H9 (cell line): ENCODE measurements around the gene UTP14A. TPM values are rescaled to one million over a fixed set of nuclear protein-coding genes. Genes with fewer than 3 reads are reported as not detected.

Source experiments
- DNase-seq: peaks from one replicate; pipeline ENCODE4 v3.0.0-alpha.2; 2017
- H2AFZ ChIP-seq: one replicate; pipeline ENCODE4 v1.6.1; 2013; ENCODE audit warnings: mild to moderate bottlenecking, low read length, control low read depth, moderate library complexity
- H2AK5ac ChIP-seq: 2 replicates; pipeline ENCODE4 v1.6.1; 2013; ENCODE audit warnings: low read length, control low read depth, mixed read lengths; ENCODE audit not compliant: insufficient read length
- H2BK120ac ChIP-seq: one replicate; pipeline ENCODE4 v1.6.1; 2013; ENCODE audit warnings: low read depth, mild to moderate bottlenecking, low read length, control low read depth, inconsistent platforms; ENCODE audit not compliant: poor library complexity, severe bottlenecking
- H2BK12ac ChIP-seq: 2 replicates; pipeline ENCODE4 v1.6.1; 2013; ENCODE audit warnings: low read length, control low read depth, mixed read lengths, low read depth; ENCODE audit not compliant: insufficient read length
- H2BK15ac ChIP-seq: 2 replicates; pipeline ENCODE4 v1.6.1; 2013; ENCODE audit warnings: low read depth, low read length, control low read depth
- H2BK20ac ChIP-seq: one replicate; pipeline ENCODE4 v1.6.1; 2013; ENCODE audit warnings: low read depth, mild to moderate bottlenecking, low read length, control low read depth, inconsistent platforms; ENCODE audit not compliant: poor library complexity, severe bottlenecking
- H2BK5ac ChIP-seq: 2 replicates; pipeline ENCODE4 v1.6.1; 2013; ENCODE audit warnings: low read length, control low read depth, mixed read lengths; ENCODE audit not compliant: insufficient read length
- H3K14ac ChIP-seq: 2 replicates; pipeline ENCODE4 v1.6.1; 2013; ENCODE audit warnings: low read length, control low read depth; ENCODE audit not compliant: insufficient read depth
- H3K18ac ChIP-seq: 2 replicates; pipeline ENCODE4 v1.6.1; 2013; ENCODE audit warnings: low read depth, mild to moderate bottlenecking, mixed read lengths, low read length, control low read depth; ENCODE audit not compliant: insufficient read length
- H3K23ac ChIP-seq: 2 replicates; pipeline ENCODE4 v1.6.1; 2013; ENCODE audit warnings: low read length, control low read depth, mixed read lengths, low read depth; ENCODE audit not compliant: insufficient read length
- H3K23me2 ChIP-seq: 2 replicates; pipeline ENCODE4 v1.6.1; 2013; ENCODE audit warnings: low read depth, mild to moderate bottlenecking, mixed read lengths, low read length, control low read depth; ENCODE audit not compliant: insufficient read length, poor library complexity, severe bottlenecking
- H3K27ac ChIP-seq: 2 replicates; pipeline ENCODE4 v1.5.1; 2013; ENCODE audit warnings: low read length, control low read depth, mixed read lengths, low read depth; ENCODE audit not compliant: insufficient read length
- H3K27me3 ChIP-seq: 2 replicates; pipeline ENCODE4 v1.6.1; 2013; ENCODE audit warnings: low read length, control low read depth, inconsistent platforms; ENCODE audit not compliant: insufficient read depth
- H3K4ac ChIP-seq: 2 replicates; pipeline ENCODE4 v1.6.1; 2013; ENCODE audit warnings: low read depth, mild to moderate bottlenecking, control low read depth, inconsistent platforms, low read length, moderate library complexity
- H3K4me1 ChIP-seq: 2 replicates; pipeline ENCODE4 v1.6.1; 2013; ENCODE audit warnings: low read length, control low read depth, inconsistent platforms; ENCODE audit not compliant: insufficient read depth
- H3K4me2 ChIP-seq: 2 replicates; pipeline ENCODE4 v1.6.1; 2013; ENCODE audit warnings: low read length, control low read depth, mixed read lengths; ENCODE audit not compliant: insufficient read length, insufficient read depth
- H3K56ac ChIP-seq: 2 replicates; pipeline ENCODE4 v1.6.1; 2013; ENCODE audit warnings: low read depth, mild to moderate bottlenecking, mixed read lengths, low read length, control low read depth; ENCODE audit not compliant: insufficient read length
- H3K79me1 ChIP-seq: 2 replicates; pipeline ENCODE4 v1.6.1; 2013; ENCODE audit warnings: low read depth, mild to moderate bottlenecking, moderate library complexity, low read length, control low read depth, inconsistent platforms; ENCODE audit not compliant: insufficient read depth, poor library complexity, severe bottlenecking
- H3K79me2 ChIP-seq: 2 replicates; pipeline ENCODE4 v1.6.1; 2013; ENCODE audit warnings: low read length, control low read depth, inconsistent platforms; ENCODE audit not compliant: insufficient read depth
- H3K9ac ChIP-seq: 2 replicates; pipeline ENCODE4 v1.6.1; 2013; ENCODE audit warnings: low read length, control low read depth, mixed read lengths; ENCODE audit not compliant: insufficient read length; ENCODE audit errors: extremely low read depth
- H3K9me3 ChIP-seq: one replicate; pipeline ENCODE4 v1.6.1; 2013; ENCODE audit warnings: low read depth, low read length, inconsistent platforms; ENCODE audit not compliant: control insufficient read depth
- H3T11ph ChIP-seq: one replicate; pipeline ENCODE4 v1.6.1; 2013; ENCODE audit warnings: mild to moderate bottlenecking, low read length, control low read depth, inconsistent platforms
- H4K20me1 ChIP-seq: one replicate; pipeline ENCODE4 v1.6.1; 2013; ENCODE audit not compliant: control insufficient read depth, insufficient read length, insufficient read depth
- H4K5ac ChIP-seq: 2 replicates; pipeline ENCODE4 v1.6.1; 2013; ENCODE audit warnings: low read depth, mild to moderate bottlenecking, mixed read lengths, low read length, control low read depth; ENCODE audit not compliant: insufficient read length
- H4K8ac ChIP-seq: replicated peaks from 2 replicates; pipeline ENCODE4 v1.6.1; 2013; ENCODE audit warnings: low read length, control low read depth, mixed read lengths, low read depth; ENCODE audit not compliant: insufficient read length
- H4K91ac ChIP-seq: 2 replicates; pipeline ENCODE4 v1.6.1; 2013; ENCODE audit warnings: low read depth, mild to moderate bottlenecking, moderate library complexity, mixed read lengths, low read length, control low read depth; ENCODE audit not compliant: insufficient read length
- H3K27ac Mint-ChIP-seq, 3 experiments: 2 replicates in 2 of 3; 3 replicates in 1 of 3; pipeline ENCODE4 v1.8.0; 2020 to 2021; ENCODE audit warnings: mixed read lengths in 3 of 3, mild to moderate bottlenecking in 1 of 3, moderate library complexity in 1 of 3
- H3K27me3 Mint-ChIP-seq: 2 replicates; pipeline ENCODE4 v1.8.0; 2021; ENCODE audit warnings: low read depth, mild to moderate bottlenecking, moderate library complexity, mixed read lengths
- H3K36me3 Mint-ChIP-seq, 3 experiments: 2 replicates in 2 of 3; 3 replicates in 1 of 3; pipeline ENCODE4 v1.8.0; 2020 to 2021; ENCODE audit warnings: low read depth in 3 of 3, mixed read lengths in 3 of 3; ENCODE audit not compliant: insufficient read depth in 1 of 3
- H3K4me1 Mint-ChIP-seq, 2 experiments: 2 replicates each; pipeline ENCODE4 v1.8.0; 2020; ENCODE audit warnings: mixed read lengths in 2 of 2
- H3K4me3 Mint-ChIP-seq, 2 experiments: 2 replicates in 1 of 2; 3 replicates in 1 of 2; pipeline ENCODE4 v1.8.0; 2020 to 2021; ENCODE audit warnings: mild to moderate bottlenecking in 2 of 2, mixed read lengths in 2 of 2, moderate library complexity in 1 of 2
- H3K9me3 Mint-ChIP-seq, 2 experiments: 2 replicates in 1 of 2; 3 replicates in 1 of 2; pipeline ENCODE4 v1.8.0; 2020; ENCODE audit warnings: mild to moderate bottlenecking in 2 of 2, mixed read lengths in 2 of 2, moderate library complexity in 1 of 2
- CTCF ChIP-seq: fragments of 200-600 bp; sonication (generic); conservative IDR thresholded peaks from 3 replicates; pipeline ENCODE4 v1.8.0; 2021; ENCODE audit warnings: antibody characterized with exemption, mild to moderate bottlenecking
- WGBS: extraction: QIAGEN DNeasy Blood & Tissue Kit; methylation state at CpG from one replicate; pipeline ENCODE4 v1.1.7; 2013; ENCODE audit warnings: missing lambda C conversion rate, low lambda C conversion rate, mixed read lengths; ENCODE audit not compliant: insufficient read length; ENCODE audit errors: extremely low coverage; 5-methylcytosine and 5-hydroxymethylcytosine counted together
- total RNA-seq: library from RNA; stranded (reverse); gene quantifications from 2 replicates; pipeline ENCODE4 v1.2.1, GENCODE V29; 2021

Gene UTP14A
- total RNA-seq, 1 experiment from 2014 or later = 37.0 TPM

GRCh38 chrX:129940721-129941120 lies 34.8 kb downstream of the UTP14A start:
- H3T11ph ChIP-seq = no peak overlapping the region
- Mint-ChIP-seq H3K4me3 (no peak overlapping the region), H3K36me3 (peaks cover 0 to 2% (median 1%) of the 10 kb centered on the region in 3 experiments; a peak in 3 of 7 replicates), H3K27me3 (peaks cover 58% of the 10 kb centered on the region), H3K27ac (no peak overlapping the region), H3K9me3 (peaks cover 0 to 64% of the 10 kb centered on the region in 2 experiments; a peak in 2 of 5 replicates), H3K4me1 (peaks cover 7 to 24% of the 10 kb centered on the region in 2 experiments)
- H2BK5ac ChIP-seq = no peak overlapping the region
- H3K79me2 ChIP-seq = no peaks in the 10 kb centered on the region
- peaks cover 20% of the 10 kb centered on the region for H3K27me3 ChIP-seq
- no peak overlapping the region for H3K18ac ChIP-seq
- no peaks in the 10 kb centered on the region for H3K23me2 ChIP-seq
- H3K27ac ChIP-seq = no peak overlapping the region
- no peaks in the 10 kb centered on the region; the same call in 1 of the 2 replicates for H3K4me1 ChIP-seq
- H2BK20ac ChIP-seq = no peak overlapping the region
- peaks cover 11% of the 10 kb centered on the region for H3K9me3 ChIP-seq
- no peaks in the 10 kb centered on the region for H3K79me1 ChIP-seq
- H3K4me2 ChIP-seq = no peak overlapping the region
- H3K14ac ChIP-seq = no peak overlapping the region
- TF ChIP-seq CTCF = no peak
- H3K4ac ChIP-seq = no peak overlapping the region
- H3K9ac ChIP-seq = no peak overlapping the region
- DNase-seq = no peak
- no peak overlapping the region for H2BK120ac ChIP-seq
- WGBS = no CpG with 5 or more reads among the region's 2 CpGs
- no peak overlapping the region for H4K5ac ChIP-seq
- H4K91ac ChIP-seq = no peak overlapping the region
- no peak overlapping the region for H2BK15ac ChIP-seq
- no peak overlapping the region for H2AFZ ChIP-seq
- H4K8ac ChIP-seq = no peak overlapping the region
- H3K23ac ChIP-seq = no peak overlapping the region
- no peaks in the 10 kb centered on the region for H4K20me1 ChIP-seq
- no peak overlapping the region for H2BK12ac ChIP-seq
- no peak overlapping the region for H3K56ac ChIP-seq
- no peak overlapping the region for H2AK5ac ChIP-seq
